ENCODE results near the gene PRKAR1A.

DNA sequence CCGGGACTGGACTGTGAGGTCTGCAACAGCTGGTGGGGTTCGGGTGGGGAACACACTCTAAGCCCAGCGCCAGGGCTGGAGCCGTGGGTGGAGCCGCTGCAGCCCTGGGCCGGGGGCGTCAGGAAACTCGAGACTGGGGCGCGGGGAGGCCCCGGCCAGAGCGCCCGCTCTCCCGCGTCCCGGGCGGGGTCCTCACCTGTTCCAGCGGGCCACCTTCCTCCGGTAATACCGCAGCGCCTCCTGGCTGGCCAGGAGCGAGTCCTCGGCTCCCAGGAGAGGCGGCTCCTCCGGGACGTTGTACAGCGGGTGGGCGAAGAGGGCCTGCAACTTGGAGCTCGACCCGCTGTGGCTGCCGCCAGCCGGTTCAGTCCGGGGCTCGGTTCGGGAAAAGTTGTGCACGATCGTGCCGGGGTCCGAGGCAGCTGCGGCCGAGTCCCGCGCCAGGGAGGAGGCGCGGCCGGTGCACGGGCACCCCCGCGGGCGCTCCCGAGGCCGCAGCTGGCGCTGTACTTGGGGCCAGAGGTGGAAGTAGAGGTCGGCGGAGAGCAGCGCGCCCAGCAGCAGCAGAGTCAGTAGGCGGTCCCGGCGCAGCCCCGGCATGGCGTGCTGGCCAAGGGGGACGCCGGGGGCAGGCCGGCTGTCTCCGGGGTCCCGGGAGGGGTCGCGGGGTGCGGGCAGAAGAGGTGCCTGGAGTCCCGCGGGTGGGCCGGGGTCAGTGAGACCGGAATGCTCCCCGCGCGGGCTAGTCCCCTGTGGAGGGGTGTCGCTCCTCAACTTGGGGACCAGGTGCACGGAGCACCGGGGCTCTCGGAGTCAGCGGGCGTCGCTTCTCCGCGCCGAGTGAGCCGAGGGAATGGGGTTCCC lies 88.1 kb downstream of the PRKAR1A start:
- TF ChIP-seq, protein P1, sequence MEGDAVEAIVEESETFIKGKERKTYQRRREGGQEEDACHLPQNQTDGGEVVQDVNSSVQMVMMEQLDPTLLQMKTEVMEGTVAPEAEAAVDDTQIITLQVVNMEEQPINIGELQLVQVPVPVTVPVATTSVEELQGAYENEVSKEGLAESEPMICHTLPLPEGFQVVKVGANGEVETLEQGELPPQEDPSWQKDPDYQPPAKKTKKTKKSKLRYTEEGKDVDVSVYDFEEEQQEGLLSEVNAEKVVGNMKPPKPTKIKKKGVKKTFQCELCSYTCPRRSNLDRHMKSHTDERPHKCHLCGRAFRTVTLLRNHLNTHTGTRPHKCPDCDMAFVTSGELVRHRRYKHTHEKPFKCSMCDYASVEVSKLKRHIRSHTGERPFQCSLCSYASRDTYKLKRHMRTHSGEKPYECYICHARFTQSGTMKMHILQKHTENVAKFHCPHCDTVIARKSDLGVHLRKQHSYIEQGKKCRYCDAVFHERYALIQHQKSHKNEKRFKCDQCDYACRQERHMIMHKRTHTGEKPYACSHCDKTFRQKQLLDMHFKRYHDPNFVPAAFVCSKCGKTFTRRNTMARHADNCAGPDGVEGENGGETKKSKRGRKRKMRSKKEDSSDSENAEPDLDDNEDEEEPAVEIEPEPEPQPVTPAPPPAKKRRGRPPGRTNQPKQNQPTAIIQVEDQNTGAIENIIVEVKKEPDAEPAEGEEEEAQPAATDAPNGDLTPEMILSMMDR (IDR thresholded peaks at IDR 0.05): peak in 5 of 7 experiments; percentile 22 to 68 (median 44)
- TF ChIP-seq POLR2A (IDR thresholded peaks at IDR 0.05): no peak

Measured in stomach (tissue), 4 donors.